Esophagus squamous epithelium (tissue), 4 donors: ENCODE data around the gene F12.

Experiments
- POLR2A ChIP-seq, 4 donors: fragments of 450-650 bp; IDR thresholded peaks; one replicate each; pipeline ENCODE4 v1.6.1; 2017; ENCODE audit warnings: antibody characterized with exemption in 4 of 4, mild to moderate bottlenecking in 4 of 4, moderate library complexity in 3 of 4
- TF ChIP-seq, protein P1 (sequence below), 6 experiments: fragments of 450-650 bp in 4 of 6; fragments of 200-600 bp in 2 of 6; sonication (generic) in 2 of 6; IDR thresholded peaks; one replicate each; pipeline ENCODE4 v1.5.1; 2016 to 2019; ENCODE audit warnings: antibody characterized with exemption in 6 of 6, mild to moderate bottlenecking in 4 of 6, moderate library complexity in 4 of 6

DNA sequence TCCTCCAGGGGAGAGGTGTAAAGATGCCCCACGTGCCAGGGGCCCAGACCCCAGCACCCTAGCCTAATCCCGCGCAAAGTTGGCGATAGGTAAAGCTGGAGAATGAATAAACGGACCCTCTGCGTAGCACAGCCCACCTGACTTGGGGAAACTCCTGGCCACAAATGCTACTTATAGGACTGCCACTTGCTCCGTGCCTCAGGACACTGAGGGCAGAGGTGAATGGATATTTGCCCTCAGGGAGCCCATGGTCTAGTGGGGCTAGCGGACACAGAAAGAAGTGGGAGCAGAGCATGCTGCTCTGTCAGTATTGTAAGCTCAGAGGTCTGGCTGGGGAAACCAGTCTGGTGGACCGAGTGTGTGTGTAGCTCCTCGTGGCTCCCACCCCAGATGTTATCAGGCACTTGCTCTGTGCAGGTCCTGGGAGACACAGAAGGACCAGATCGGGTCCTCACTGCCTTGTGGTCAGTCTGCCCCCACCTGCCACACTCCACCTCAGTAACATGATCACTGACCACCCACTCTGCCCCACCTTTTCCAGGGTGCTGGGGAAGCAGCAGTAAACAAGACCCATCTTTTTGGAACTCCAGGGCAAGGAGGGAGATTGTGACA, 18.0 kb upstream of the F12 start:
- TF ChIP-seq, protein P1, sequence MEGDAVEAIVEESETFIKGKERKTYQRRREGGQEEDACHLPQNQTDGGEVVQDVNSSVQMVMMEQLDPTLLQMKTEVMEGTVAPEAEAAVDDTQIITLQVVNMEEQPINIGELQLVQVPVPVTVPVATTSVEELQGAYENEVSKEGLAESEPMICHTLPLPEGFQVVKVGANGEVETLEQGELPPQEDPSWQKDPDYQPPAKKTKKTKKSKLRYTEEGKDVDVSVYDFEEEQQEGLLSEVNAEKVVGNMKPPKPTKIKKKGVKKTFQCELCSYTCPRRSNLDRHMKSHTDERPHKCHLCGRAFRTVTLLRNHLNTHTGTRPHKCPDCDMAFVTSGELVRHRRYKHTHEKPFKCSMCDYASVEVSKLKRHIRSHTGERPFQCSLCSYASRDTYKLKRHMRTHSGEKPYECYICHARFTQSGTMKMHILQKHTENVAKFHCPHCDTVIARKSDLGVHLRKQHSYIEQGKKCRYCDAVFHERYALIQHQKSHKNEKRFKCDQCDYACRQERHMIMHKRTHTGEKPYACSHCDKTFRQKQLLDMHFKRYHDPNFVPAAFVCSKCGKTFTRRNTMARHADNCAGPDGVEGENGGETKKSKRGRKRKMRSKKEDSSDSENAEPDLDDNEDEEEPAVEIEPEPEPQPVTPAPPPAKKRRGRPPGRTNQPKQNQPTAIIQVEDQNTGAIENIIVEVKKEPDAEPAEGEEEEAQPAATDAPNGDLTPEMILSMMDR (IDR thresholded peaks at IDR 0.05): no peak
- TF ChIP-seq POLR2A (IDR thresholded peaks at IDR 0.05): no peak
